Uterus (tissue), 2 donors: ENCODE measurements around the gene TSACC.

Source experiments
- POLR2A ChIP-seq, 2 donors: fragments of 450-650 bp; IDR thresholded peaks; one replicate each; pipeline ENCODE4 v1.6.1; 2016; ENCODE audit warnings: antibody characterized with exemption in 2 of 2, mild to moderate bottlenecking in 1 of 2, moderate library complexity in 1 of 2
- TF ChIP-seq, protein P1 (sequence below), 4 experiments: fragments of 200-600 bp in 2 of 4; fragments of 450-650 bp in 2 of 4; sonication (generic) in 2 of 4; IDR thresholded peaks; one replicate each; pipeline ENCODE4 v1.5.1; 2016 to 2019; ENCODE audit warnings: antibody characterized with exemption in 4 of 4, mild to moderate bottlenecking in 2 of 4, moderate library complexity in 1 of 4

DNA sequence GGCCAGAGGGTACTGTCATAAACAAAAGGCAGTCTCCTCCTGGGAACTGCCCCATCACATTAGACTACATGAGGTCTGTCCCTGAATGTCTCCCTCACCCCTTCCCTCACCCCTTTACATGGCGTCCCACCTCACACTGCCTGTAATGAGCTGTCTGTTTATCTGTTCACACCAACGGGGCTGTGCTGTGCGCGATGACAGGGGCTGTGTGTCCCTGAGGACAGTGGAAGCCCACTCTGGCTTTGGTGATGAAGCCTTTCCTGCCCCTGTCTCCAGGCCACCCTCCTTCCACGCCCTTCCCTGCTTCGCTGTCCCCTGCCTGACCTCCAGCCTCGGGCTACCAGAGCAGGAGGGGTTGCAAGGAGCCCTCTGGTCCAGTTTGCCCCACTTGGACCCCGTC is 53.4 kb downstream of the TSACC start:
- TF ChIP-seq, protein P1, sequence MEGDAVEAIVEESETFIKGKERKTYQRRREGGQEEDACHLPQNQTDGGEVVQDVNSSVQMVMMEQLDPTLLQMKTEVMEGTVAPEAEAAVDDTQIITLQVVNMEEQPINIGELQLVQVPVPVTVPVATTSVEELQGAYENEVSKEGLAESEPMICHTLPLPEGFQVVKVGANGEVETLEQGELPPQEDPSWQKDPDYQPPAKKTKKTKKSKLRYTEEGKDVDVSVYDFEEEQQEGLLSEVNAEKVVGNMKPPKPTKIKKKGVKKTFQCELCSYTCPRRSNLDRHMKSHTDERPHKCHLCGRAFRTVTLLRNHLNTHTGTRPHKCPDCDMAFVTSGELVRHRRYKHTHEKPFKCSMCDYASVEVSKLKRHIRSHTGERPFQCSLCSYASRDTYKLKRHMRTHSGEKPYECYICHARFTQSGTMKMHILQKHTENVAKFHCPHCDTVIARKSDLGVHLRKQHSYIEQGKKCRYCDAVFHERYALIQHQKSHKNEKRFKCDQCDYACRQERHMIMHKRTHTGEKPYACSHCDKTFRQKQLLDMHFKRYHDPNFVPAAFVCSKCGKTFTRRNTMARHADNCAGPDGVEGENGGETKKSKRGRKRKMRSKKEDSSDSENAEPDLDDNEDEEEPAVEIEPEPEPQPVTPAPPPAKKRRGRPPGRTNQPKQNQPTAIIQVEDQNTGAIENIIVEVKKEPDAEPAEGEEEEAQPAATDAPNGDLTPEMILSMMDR (IDR thresholded peaks at IDR 0.05): no peak
- TF ChIP-seq POLR2A (IDR thresholded peaks at IDR 0.05): no peak
